GM23338 (cell line): ENCODE results near the gene TRIO.

Experiments used
- EZH2 ChIP-seq: fragments of 200-600 bp; sonication (generic); IDR thresholded peaks from one replicate; pipeline ENCODE4 v1.8.0; 2017; ENCODE audit warnings: antibody characterized with exemption, mild to moderate bottlenecking, low read depth; ENCODE audit not compliant: unreplicated experiment
- EZH2phosphoT487 ChIP-seq: fragments of 200-600 bp; sonication (generic); IDR thresholded peaks from one replicate; pipeline ENCODE4 v1.8.1; 2018; ENCODE audit warnings: antibody characterized with exemption; ENCODE audit not compliant: unreplicated experiment
- POLR2AphosphoS5 ChIP-seq: IDR thresholded peaks from 2 replicates; pipeline ENCODE4 v1.6.1; 2016; ENCODE audit warnings: antibody characterized with exemption, low read depth
- TF ChIP-seq, protein P1 (sequence below), 2 experiments: fragments of 200-600 bp in 1 of 2; sonication (generic) in 1 of 2; conservative IDR thresholded peaks; 2 replicates each; pipeline versions ENCODE4 v1.5.1 to v1.6.1; 2016 to 2017; ENCODE audit warnings: antibody characterized with exemption in 2 of 2, low read depth in 2 of 2, mild to moderate bottlenecking in 2 of 2, moderate library complexity in 1 of 2
- TF ChIP-seq, protein P2 (sequence below): IDR thresholded peaks from one replicate; pipeline ENCODE4 v1.6.1; 2018; ENCODE audit warnings: antibody characterized with exemption; ENCODE audit not compliant: unreplicated experiment
- TF ChIP-seq, protein P3 (sequence below): IDR thresholded peaks from 2 replicates; pipeline ENCODE4 v1.6.1; 2016; ENCODE audit warnings: antibody characterized with exemption
- TF ChIP-seq, protein P4 (sequence below): fragments of 250-450 bp; sonication (Bioruptor Pico); IDR thresholded peaks from 2 replicates; pipeline ENCODE4 v1.5.0; 2020; ENCODE audit warnings: mild to moderate bottlenecking, moderate library complexity

DNA sequence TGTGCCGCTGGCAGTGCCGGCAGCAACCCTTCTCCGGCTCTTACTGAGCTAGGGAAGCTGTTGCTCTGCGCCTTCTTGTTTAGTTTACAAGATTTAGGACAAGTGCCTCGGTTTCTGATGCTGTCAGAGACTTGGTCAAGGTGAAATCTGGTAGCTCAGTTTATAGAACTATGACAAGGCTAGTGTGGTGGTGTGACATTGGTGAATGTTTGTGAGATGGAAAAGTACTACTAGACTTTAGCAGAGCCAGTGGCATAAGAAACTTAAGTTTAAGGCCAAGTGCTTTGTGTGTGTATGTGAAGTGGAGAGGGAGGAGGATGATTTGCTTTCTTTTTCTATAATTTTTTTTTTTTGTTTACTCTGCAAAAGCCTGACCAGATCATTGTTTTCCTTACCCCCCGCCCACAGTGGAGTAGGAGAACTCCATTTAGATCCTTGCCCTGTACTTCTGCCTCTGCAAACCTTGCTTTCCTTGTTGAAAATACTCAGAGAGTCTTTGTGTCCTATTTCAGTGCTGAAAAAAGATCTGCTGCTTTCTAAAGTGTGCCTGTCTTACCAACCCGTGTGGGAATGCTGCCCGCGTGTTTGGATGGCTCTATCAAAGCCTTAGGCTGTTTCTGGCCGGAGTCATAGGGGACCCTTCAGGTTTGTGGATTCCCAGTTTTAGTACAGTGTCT is 75.9 kb downstream of the TRIO start:
- TF ChIP-seq, protein P1, sequence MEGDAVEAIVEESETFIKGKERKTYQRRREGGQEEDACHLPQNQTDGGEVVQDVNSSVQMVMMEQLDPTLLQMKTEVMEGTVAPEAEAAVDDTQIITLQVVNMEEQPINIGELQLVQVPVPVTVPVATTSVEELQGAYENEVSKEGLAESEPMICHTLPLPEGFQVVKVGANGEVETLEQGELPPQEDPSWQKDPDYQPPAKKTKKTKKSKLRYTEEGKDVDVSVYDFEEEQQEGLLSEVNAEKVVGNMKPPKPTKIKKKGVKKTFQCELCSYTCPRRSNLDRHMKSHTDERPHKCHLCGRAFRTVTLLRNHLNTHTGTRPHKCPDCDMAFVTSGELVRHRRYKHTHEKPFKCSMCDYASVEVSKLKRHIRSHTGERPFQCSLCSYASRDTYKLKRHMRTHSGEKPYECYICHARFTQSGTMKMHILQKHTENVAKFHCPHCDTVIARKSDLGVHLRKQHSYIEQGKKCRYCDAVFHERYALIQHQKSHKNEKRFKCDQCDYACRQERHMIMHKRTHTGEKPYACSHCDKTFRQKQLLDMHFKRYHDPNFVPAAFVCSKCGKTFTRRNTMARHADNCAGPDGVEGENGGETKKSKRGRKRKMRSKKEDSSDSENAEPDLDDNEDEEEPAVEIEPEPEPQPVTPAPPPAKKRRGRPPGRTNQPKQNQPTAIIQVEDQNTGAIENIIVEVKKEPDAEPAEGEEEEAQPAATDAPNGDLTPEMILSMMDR (conservative IDR thresholded peaks at IDR 0.05; ENCODE audit: low read depth in 2 of 2): no peak
- TF ChIP-seq POLR2AphosphoS5: no peak
- no peak for TF ChIP-seq EZH2
- TF ChIP-seq, protein P2, sequence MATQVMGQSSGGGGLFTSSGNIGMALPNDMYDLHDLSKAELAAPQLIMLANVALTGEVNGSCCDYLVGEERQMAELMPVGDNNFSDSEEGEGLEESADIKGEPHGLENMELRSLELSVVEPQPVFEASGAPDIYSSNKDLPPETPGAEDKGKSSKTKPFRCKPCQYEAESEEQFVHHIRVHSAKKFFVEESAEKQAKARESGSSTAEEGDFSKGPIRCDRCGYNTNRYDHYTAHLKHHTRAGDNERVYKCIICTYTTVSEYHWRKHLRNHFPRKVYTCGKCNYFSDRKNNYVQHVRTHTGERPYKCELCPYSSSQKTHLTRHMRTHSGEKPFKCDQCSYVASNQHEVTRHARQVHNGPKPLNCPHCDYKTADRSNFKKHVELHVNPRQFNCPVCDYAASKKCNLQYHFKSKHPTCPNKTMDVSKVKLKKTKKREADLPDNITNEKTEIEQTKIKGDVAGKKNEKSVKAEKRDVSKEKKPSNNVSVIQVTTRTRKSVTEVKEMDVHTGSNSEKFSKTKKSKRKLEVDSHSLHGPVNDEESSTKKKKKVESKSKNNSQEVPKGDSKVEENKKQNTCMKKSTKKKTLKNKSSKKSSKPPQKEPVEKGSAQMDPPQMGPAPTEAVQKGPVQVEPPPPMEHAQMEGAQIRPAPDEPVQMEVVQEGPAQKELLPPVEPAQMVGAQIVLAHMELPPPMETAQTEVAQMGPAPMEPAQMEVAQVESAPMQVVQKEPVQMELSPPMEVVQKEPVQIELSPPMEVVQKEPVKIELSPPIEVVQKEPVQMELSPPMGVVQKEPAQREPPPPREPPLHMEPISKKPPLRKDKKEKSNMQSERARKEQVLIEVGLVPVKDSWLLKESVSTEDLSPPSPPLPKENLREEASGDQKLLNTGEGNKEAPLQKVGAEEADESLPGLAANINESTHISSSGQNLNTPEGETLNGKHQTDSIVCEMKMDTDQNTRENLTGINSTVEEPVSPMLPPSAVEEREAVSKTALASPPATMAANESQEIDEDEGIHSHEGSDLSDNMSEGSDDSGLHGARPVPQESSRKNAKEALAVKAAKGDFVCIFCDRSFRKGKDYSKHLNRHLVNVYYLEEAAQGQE: no peak
- TF ChIP-seq EZH2phosphoT487: no peak
- TF ChIP-seq, protein P3, sequence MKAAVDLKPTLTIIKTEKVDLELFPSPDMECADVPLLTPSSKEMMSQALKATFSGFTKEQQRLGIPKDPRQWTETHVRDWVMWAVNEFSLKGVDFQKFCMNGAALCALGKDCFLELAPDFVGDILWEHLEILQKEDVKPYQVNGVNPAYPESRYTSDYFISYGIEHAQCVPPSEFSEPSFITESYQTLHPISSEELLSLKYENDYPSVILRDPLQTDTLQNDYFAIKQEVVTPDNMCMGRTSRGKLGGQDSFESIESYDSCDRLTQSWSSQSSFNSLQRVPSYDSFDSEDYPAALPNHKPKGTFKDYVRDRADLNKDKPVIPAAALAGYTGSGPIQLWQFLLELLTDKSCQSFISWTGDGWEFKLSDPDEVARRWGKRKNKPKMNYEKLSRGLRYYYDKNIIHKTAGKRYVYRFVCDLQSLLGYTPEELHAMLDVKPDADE: no peak
- TF ChIP-seq, protein P4, sequence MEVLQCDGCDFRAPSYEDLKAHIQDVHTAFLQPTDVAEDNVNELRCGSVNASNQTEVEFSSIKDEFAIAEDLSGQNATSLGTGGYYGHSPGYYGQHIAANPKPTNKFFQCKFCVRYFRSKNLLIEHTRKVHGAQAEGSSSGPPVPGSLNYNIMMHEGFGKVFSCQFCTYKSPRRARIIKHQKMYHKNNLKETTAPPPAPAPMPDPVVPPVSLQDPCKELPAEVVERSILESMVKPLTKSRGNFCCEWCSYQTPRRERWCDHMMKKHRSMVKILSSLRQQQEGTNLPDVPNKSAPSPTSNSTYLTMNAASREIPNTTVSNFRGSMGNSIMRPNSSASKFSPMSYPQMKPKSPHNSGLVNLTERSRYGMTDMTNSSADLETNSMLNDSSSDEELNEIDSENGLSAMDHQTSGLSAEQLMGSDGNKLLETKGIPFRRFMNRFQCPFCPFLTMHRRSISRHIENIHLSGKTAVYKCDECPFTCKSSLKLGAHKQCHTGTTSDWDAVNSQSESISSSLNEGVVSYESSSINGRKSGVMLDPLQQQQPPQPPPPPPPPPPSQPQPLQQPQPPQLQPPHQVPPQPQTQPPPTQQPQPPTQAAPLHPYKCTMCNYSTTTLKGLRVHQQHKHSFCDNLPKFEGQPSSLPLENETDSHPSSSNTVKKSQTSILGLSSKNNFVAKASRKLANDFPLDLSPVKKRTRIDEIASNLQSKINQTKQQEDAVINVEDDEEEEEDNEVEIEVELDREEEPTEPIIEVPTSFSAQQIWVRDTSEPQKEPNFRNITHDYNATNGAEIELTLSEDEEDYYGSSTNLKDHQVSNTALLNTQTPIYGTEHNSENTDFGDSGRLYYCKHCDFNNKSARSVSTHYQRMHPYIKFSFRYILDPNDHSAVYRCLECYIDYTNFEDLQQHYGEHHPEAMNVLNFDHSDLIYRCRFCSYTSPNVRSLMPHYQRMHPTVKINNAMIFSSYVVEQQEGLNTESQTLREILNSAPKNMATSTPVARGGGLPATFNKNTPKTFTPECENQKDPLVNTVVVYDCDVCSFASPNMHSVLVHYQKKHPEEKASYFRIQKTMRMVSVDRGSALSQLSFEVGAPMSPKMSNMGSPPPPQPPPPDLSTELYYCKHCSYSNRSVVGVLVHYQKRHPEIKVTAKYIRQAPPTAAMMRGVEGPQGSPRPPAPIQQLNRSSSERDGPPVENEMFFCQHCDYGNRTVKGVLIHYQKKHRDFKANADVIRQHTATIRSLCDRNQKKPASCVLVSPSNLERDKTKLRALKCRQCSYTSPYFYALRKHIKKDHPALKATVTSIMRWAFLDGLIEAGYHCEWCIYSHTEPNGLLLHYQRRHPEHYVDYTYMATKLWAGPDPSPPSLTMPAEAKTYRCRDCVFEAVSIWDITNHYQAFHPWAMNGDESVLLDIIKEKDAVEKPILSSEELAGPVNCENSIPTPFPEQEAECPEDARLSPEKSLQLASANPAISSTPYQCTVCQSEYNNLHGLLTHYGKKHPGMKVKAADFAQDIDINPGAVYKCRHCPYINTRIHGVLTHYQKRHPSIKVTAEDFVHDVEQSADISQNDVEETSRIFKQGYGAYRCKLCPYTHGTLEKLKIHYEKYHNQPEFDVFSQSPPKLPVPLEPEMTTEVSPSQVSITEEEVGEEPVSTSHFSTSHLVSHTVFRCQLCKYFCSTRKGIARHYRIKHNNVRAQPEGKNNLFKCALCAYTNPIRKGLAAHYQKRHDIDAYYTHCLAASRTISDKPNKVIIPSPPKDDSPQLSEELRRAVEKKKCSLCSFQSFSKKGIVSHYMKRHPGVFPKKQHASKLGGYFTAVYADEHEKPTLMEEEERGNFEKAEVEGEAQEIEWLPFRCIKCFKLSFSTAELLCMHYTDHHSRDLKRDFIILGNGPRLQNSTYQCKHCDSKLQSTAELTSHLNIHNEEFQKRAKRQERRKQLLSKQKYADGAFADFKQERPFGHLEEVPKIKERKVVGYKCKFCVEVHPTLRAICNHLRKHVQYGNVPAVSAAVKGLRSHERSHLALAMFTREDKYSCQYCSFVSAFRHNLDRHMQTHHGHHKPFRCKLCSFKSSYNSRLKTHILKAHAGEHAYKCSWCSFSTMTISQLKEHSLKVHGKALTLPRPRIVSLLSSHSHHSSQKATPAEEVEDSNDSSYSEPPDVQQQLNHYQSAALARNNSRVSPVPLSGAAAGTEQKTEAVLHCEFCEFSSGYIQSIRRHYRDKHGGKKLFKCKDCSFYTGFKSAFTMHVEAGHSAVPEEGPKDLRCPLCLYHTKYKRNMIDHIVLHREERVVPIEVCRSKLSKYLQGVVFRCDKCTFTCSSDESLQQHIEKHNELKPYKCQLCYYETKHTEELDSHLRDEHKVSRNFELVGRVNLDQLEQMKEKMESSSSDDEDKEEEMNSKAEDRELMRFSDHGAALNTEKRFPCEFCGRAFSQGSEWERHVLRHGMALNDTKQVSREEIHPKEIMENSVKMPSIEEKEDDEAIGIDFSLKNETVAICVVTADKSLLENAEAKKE (CRISPR knock-in tag): no peak
